ENCODE measurements around the gene YBX2.

- TF ChIP-seq CTCF (IDR thresholded peaks at IDR 0.05) (no peak), POLR2A (IDR thresholded peaks at IDR 0.05) (no peak)
These were observed 39.9 kb downstream of the YBX2 start for GRCh38 chr17:7254511-7254910.
